PFSK-1 (cell line): ENCODE measurements around the gene SGK1.

Experiments used
- REST ChIP-seq, 2 experiments: IDR thresholded peaks; 2 replicates each; pipeline versions ENCODE4 v1.6.1 to v1.8.0; 2011 to 2012; ENCODE audit warnings: low read depth in 2 of 2, low read length in 2 of 2, control low read depth in 1 of 2, inconsistent platforms in 1 of 2, mild to moderate bottlenecking in 1 of 2, moderate library complexity in 1 of 2; ENCODE audit not compliant: insufficient read depth in 1 of 2
- TAF1 ChIP-seq: IDR thresholded peaks from 2 replicates; pipeline ENCODE4 v1.6.1; 2012; ENCODE audit warnings: low read length, control low read depth, borderline replicate concordance; ENCODE audit not compliant: insufficient read depth

- TF ChIP-seq TAF1 (no peak), REST (IDR thresholded peaks at IDR 0.05; ENCODE audit: insufficient read depth in 1 of 2, low read depth in 2 of 2, low read length in 2 of 2) (no peak)
These were observed 38.5 kb upstream of the SGK1 start for GRCh38 chr6:134356405-134356804.
